Stomach (tissue), 4 donors: ENCODE data around the gene MET.

Experiments
- EP300 ChIP-seq: sonication (generic); formaldehyde crosslinking; IDR thresholded peaks from one replicate; pipeline ENCODE4 v1.6.1; 2017; ENCODE audit warnings: antibody characterized with exemption
- TF ChIP-seq, protein P1 (sequence below), 7 experiments: fragments of 450-650 bp in 4 of 7; fragments of 200-600 bp in 3 of 7; sonication (generic) in 3 of 7; IDR thresholded peaks; one replicate each; pipeline ENCODE4 v1.5.1; 2016 to 2019; ENCODE audit warnings: antibody characterized with exemption in 7 of 7, control low read depth in 2 of 7, mild to moderate bottlenecking in 1 of 7

DNA sequence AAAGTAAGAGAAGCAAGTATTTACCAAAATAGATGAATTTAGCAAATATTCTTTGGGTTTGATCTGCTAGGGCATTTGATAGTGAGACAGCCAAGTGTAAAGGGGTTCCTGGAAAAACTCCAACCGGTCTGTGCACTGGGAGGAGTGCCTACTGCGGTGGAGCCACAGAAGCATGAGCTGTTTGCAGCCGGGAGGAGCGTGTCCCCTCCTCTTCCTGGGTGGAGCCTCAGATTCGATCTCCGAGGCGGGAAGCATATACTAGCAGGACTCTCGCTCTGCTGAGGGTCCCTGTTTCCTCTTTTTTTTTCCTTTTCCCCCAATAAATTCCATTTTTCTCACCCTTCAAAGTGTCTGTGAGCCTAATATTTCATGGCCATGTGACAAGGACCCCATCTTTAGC is 45.1 kb upstream of the MET start:
- TF ChIP-seq, protein P1, sequence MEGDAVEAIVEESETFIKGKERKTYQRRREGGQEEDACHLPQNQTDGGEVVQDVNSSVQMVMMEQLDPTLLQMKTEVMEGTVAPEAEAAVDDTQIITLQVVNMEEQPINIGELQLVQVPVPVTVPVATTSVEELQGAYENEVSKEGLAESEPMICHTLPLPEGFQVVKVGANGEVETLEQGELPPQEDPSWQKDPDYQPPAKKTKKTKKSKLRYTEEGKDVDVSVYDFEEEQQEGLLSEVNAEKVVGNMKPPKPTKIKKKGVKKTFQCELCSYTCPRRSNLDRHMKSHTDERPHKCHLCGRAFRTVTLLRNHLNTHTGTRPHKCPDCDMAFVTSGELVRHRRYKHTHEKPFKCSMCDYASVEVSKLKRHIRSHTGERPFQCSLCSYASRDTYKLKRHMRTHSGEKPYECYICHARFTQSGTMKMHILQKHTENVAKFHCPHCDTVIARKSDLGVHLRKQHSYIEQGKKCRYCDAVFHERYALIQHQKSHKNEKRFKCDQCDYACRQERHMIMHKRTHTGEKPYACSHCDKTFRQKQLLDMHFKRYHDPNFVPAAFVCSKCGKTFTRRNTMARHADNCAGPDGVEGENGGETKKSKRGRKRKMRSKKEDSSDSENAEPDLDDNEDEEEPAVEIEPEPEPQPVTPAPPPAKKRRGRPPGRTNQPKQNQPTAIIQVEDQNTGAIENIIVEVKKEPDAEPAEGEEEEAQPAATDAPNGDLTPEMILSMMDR (IDR thresholded peaks at IDR 0.05), result no peak
- no peak for TF ChIP-seq EP300
